DMS53 treated with DMSO at 0.1 percent for 48 hours (cell line): ENCODE measurements around the gene STX18.

ENCODE experiments used
- DNase-seq: peaks from one replicate; lab custom pipeline; 2025; ENCODE audit not compliant: unreplicated experiment; lab: John Stamatoyannopoulos, UW

STX18 gene

DNA sequence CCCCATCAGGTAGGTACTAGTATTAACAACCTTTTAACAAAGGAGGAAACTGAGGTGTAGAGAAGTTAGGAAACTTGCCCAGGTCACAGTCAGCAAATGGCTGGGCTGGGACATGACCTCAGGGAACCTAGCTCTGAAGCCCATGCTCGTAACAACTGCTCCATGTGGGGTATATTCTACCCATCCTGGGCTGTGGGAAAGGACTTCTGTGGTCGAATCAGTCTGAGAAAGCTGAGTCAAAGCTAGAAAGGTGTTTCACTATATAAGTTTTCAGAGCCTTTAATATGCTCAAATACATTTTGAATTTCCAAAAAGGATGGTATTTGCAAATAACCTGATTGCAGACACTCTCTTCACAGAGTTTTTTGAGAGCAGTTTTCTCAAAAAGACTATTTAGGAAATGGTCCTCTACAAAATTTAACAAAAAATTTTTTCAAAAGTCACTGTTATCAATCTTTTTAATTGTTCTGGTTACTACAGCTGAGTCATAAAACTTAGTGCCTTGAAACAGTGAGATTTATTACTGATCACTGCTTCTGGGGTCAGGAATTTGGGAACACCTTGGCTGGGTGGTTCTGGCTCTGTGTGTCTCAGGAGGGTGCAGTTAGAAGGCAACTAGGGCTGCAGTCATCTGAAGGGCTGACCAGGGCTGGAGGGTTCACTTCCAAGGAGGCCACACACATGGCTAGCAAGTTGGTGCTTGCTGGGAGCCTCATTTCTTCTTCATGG, 101.4 kb downstream of the STX18 start:
- no peak for DNase-seq

- no peak for DNase-seq
These were observed 102.1 kb downstream of the STX18 start for GRCh38 chr4:4439782-4440181.

GRCh38 chr4:4438891-4439290, 103.0 kb downstream of the STX18 start:
- DNase-seq: no peak

GRCh38 chr4:4437798-4438470, 103.9 kb downstream of the STX18 start:
- DNase-seq: no peak

DNA sequence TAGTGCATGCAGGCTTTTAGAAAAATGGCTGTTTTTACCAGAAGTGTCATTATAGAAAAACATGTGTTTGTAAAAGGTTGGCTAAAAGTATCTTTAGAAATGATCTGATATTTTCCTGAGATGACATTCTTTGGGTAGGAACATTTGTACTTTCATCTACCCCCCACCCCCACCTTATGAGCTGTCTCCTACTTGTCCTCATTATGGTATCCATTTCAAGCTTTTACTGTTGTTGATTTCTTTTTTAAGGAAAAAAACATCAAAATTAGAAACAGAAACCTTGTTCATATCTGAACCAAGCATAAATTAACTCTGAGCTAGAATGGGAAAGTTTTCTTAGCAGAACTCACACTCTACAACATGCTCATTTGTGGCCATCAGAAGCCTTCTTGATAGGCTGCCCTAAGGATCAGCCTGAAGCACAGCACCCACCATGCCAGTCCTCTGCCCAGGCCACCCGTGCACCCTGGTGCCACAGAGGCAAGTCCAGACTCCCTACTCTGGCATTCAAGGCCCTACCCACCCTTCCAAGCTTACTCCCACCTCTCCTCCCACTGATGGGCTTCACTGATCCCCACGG, 105.5 kb downstream of the STX18 start:
- no peak for DNase-seq

GRCh38 chr4:4433941-4434340, 107.9 kb downstream of the STX18 start:
- no peak for DNase-seq

GRCh38 chr4:4432341-4433125, 109.3 kb downstream of the STX18 start:
- DNase-seq: no peak

DNA sequence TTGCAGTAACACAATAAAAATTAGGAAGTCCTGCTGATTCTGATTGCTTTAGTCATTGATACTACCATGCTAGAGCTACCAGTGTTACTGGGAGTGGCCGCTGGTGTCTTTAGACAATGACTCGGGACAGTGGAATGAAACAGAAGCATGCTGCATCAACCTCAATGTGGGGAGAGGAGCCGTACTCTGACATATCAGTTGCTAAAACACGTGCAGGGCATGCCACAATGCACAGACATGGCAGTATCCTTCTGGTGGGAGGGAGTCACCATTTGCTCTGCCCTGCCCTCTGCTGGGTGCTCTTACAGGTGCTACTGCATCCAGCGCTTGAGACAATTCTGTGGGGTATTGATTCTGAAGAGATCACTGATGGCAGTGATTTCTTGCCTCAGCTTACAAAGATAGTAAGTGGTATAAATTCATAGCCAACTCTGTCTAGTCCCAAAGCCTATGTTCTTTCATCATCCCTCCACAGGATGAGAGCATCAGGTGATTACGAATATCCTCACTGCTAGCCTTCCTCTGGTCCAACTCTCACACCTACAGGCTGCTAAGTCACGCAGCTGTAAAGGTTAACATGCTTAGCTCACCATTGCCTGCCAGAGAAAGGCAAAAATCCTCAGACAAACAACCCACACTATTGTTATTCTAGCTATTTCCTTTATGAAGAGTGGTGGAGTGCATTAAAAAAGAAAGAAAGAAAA, 111.2 kb downstream of the STX18 start:
- peak; percentile 24 for DNase-seq

DNA sequence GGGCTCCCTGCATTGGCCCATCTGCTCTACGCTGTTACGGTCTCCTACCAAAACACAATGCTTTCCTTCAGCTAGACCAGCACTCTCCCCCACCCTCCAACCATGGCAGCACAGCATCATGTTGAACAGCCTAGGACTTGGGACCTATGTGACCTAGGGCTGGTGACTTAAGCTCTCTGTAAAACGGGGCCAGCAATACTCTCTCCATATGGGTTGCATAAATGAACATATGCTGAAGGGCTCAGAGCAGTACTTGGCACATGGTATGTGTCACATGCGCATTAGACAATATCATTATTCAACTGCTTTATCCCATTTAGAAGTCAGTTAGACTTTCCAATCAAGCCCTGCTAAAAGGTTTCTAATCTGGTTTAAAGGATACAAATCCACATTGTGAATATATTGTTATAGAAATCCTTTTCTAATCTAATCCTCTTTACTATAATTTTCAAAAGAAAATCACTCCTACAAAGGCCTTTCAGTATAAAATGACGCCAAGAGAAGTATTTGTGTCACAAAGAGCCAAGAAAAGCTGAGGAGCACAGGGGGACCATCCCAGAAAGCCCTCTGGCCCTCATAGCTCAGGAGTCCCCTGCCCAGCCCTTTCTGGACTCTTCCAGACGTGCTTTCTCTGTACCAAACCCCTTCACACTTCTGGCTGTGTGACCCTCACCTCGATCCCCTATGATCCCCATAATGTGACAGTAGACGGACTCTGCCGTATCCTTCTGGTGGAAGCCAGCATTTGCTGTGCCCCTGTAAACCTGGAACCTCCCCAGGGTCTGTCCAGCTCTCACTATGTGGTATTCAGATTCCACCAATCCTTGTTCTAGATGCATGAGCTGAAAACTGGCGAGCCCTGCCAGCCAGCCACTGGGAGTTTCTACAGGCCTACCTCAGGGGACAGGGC, 112.6 kb downstream of the STX18 start:
- DNase-seq: no peak

DNA sequence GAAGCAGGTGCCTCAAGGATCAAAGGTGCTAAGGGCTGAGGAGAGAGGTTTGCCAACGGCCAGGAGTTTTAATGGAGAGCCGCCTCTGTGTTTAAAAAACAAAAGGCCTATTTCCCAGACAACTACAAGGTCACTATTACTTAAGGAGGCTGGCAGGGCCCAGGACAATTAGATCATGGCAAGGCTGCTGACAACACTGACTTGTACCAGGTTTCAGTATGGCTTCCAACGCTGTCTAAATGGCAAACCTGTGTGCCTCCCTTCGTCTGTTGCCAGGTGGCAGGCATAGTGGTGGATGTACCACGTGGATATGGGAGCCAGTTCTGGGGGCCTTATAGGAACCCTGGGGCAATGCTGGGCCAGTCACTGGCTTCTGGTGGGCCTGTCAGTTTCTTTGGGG, 114.0 kb downstream of the STX18 start:
- no peak for DNase-seq

GRCh38 chr4:4427121-4427870, 114.6 kb downstream of the STX18 start:
- no peak for DNase-seq

DNA sequence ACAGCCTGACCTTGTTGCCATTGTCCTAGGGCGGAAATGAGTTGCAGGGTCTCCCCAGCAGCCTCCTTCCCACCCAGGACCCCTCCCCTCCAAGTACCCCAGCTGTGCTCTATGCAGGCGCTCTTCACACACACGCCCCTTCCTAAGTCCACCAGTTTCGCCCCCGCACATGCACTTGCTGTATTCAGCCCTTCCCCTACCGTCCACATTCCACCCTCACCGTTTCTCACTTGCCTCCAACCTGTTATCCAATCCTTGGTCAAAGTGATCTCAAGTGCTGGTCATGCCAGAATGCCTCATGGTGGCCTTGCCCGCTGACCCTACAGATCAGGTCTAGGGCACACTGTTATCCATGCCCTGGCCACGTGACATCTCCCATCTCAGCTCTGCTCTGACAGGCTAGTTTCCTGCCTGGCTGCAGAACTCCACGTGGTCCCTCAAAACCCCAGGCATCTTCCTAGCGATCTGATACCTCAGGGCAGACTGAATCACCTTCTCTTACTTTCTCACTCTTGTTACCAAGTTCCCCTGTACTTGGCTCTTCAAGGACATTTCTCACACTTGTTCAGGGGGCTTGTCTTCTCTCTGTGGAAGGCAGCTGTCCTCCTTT, 115.2 kb downstream of the STX18 start:
- DNase-seq: no peak

DNA sequence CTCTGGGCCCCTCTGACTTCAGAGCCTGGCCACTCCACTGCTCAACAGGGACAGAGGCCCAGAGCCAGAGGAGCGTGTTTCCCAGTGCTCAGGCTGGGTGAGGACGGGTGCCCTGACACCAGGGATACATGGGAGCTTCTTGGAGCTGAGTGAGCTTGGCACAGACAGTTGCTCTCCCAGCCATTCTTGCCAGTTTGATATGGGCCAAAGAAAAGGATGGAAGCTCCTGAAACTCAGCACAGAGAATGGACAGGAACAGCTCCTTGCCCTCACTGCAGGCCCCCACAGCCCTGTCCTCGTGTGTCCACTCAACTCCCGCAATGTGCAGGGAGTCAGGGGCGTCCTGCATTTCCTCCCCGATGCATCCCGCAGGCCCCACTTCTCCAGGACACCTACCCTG, 116.2 kb downstream of the STX18 start:
- no peak for DNase-seq

- no peak for DNase-seq
These were observed 116.6 kb downstream of the STX18 start for GRCh38 chr4:4425119-4425690.

DNA sequence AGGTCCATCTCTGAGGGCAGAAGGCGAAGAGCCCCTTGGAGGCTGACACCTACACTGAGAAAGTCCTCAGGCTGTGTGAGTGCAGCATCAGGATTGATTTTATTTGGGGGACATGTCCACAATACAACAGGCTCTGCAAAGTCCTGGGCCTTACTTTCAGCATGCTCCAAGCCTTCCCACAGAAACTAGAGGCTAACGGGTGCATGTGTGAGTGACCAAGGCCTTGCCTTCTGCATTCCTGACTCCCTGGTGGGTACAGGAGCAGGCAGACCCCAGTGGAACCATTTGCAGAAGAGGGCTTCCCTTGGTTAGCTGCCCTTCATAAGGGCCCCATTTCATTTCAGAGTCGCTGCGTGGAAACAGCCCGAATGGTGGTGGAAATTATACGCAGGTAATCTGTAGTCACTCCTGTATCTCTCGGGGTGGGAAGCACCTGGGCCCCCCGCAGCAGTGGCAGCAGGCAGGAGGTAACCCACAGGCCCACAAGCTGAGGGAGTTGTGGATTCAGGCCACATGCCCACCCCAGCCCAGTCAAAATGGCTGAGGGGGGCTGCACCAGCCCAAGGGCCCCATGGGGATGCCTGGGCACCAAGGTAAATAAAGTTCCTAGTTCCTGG, 117.2 kb downstream of the STX18 start:
- no peak for DNase-seq

GRCh38 chr4:4423706-4424498, 117.9 kb downstream of the STX18 start:
- no peak for DNase-seq

DNA sequence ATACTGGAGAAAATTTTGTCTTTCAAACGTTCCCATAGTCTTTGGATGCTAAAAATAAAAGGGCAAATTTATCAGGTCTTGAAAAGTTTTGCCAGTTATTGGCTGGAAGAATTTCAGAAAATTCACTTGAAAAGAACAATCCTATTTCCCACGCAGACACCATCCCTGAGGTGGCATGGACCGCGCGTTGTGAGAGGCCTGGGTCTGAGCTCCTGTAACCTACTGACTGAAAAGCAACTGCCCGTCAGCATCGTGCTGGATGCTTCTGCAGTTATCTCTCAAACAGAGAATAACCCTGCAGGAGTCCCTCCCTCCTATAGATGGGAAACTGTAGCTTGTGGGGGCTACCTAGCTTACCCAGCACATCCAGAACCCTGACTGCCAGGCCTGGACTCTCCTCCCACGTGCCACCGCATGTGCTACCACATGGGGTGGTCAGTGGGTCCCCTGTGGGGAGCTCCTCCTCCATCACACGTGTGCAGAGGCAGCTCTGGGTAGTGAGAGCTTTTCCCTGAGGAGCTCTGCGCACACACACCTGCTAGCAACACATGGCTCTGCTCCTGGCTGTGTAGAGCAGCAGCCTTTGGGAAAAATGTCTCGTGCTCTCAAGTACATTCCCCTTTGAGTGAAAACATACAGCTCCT, 118.9 kb downstream of the STX18 start:
- DNase-seq: no peak
